Measurements from ENCODE around the gene STK10.

STK10 gene

GRCh38 chr5:172007175-172008110 lies 180.6 kb downstream of the STK10 start:
- peaks cover 21% of the 10 kb centered on the region for H3K4me1 ChIP-seq (ENCODE audit: low read depth, poor library complexity, severe bottlenecking)

GRCh38 chr5:172006321-172007174 lies 181.5 kb downstream of the STK10 start, which contains the start of gene FBXW11:
Gene FBXW11, minus strand, starts transcription at chr5:172006638. Its CDS starts 136 bp downstream, at chr5:172006502.
- Histone ChIP-seq H3K79me2 (ENCODE audit: insufficient read depth, low read depth) (peaks cover 35% of the 10 kb centered on the region), H3K27ac (peak within 1 kb of the TSS; percentile 71), H3K4me1 (ENCODE audit: low read depth, poor library complexity, severe bottlenecking) (peaks cover 21% of the 10 kb centered on the region), H3K4me2 (peak within 1 kb of the TSS; percentile 94), H3K36me3 (ENCODE audit: insufficient read depth) (no peaks in the 10 kb centered on the region), H3K9ac (peak within 1 kb of the TSS; percentile 87), H4K20me1 (ENCODE audit: insufficient read depth) (no peaks in the 10 kb centered on the region), H3K27me3 (ENCODE audit: insufficient read depth, low read depth) (no peaks in the 10 kb centered on the region), H3K4me3 (IDR thresholded peaks at IDR 0.05; ENCODE audit: insufficient read depth, low read depth, low read length) (no peak within 1 kb of the TSS), H2AFZ (ENCODE audit: low read depth) (peak within 1 kb of the TSS; percentile 65)
- TF ChIP-seq, protein P1, sequence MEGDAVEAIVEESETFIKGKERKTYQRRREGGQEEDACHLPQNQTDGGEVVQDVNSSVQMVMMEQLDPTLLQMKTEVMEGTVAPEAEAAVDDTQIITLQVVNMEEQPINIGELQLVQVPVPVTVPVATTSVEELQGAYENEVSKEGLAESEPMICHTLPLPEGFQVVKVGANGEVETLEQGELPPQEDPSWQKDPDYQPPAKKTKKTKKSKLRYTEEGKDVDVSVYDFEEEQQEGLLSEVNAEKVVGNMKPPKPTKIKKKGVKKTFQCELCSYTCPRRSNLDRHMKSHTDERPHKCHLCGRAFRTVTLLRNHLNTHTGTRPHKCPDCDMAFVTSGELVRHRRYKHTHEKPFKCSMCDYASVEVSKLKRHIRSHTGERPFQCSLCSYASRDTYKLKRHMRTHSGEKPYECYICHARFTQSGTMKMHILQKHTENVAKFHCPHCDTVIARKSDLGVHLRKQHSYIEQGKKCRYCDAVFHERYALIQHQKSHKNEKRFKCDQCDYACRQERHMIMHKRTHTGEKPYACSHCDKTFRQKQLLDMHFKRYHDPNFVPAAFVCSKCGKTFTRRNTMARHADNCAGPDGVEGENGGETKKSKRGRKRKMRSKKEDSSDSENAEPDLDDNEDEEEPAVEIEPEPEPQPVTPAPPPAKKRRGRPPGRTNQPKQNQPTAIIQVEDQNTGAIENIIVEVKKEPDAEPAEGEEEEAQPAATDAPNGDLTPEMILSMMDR (conservative IDR thresholded peaks at IDR 0.05; ENCODE audit: low read depth, low read length) = no peak

More at GRCh38 chr5:172007175-172008110, 180.6 kb downstream of the STK10 start:
- H2AFZ ChIP-seq (ENCODE audit: low read depth) = peak overlapping the region; percentile 65
- H4K20me1 ChIP-seq (ENCODE audit: insufficient read depth) = no peaks in the 10 kb centered on the region
- H3K36me3 ChIP-seq (ENCODE audit: insufficient read depth) = no peaks in the 10 kb centered on the region
- H3K4me3 ChIP-seq (IDR thresholded peaks at IDR 0.05; ENCODE audit: insufficient read depth, low read depth, low read length) = no peak overlapping the region
- H3K4me2 ChIP-seq = peak overlapping the region; percentile 76
- H3K9ac ChIP-seq = peak overlapping the region; percentile 87
- peaks cover 35% of the 10 kb centered on the region for H3K79me2 ChIP-seq (ENCODE audit: insufficient read depth, low read depth)
- TF ChIP-seq, protein P1 (conservative IDR thresholded peaks at IDR 0.05; ENCODE audit: low read depth, low read length) = no peak
- H3K27me3 ChIP-seq (ENCODE audit: insufficient read depth, low read depth) = no peaks in the 10 kb centered on the region
- H3K27ac ChIP-seq = peak overlapping the region; percentile 71

GRCh38 chr5:172005708-172006320 lies 182.2 kb downstream of the STK10 start:
- H3K9ac ChIP-seq = peak overlapping the region; percentile 87
- peak overlapping the region; percentile 71 for H3K27ac ChIP-seq
- H4K20me1 ChIP-seq (ENCODE audit: insufficient read depth) = no peaks in the 10 kb centered on the region
- no peaks in the 10 kb centered on the region for H3K36me3 ChIP-seq (ENCODE audit: insufficient read depth)
- peaks cover 21% of the 10 kb centered on the region for H3K4me1 ChIP-seq (ENCODE audit: low read depth, poor library complexity, severe bottlenecking)
- TF ChIP-seq, protein P1 (conservative IDR thresholded peaks at IDR 0.05; ENCODE audit: low read depth, low read length) = no peak
- peak overlapping the region; percentile 65 for H2AFZ ChIP-seq (ENCODE audit: low read depth)
- peaks cover 41% of the 10 kb centered on the region for H3K79me2 ChIP-seq (ENCODE audit: insufficient read depth, low read depth)
- H3K27me3 ChIP-seq (ENCODE audit: insufficient read depth, low read depth) = no peaks in the 10 kb centered on the region
- H3K4me2 ChIP-seq = peak overlapping the region; percentile 94
- H3K4me3 ChIP-seq (IDR thresholded peaks at IDR 0.05; ENCODE audit: insufficient read depth, low read depth, low read length) = no peak overlapping the region

GRCh38 chr5:172004824-172005237 lies 183.2 kb downstream of the STK10 start:
- Histone ChIP-seq H3K4me1 (ENCODE audit: low read depth, poor library complexity, severe bottlenecking) (peaks cover 21% of the 10 kb centered on the region), H2AFZ (ENCODE audit: low read depth) (no peak overlapping the region), H3K79me2 (ENCODE audit: insufficient read depth, low read depth) (peaks cover 50% of the 10 kb centered on the region), H4K20me1 (ENCODE audit: insufficient read depth) (no peaks in the 10 kb centered on the region), H3K27me3 (ENCODE audit: insufficient read depth, low read depth) (no peaks in the 10 kb centered on the region), H3K4me3 (IDR thresholded peaks at IDR 0.05; ENCODE audit: insufficient read depth, low read depth, low read length) (no peak overlapping the region), H3K4me2 (peak overlapping the region; percentile 94), H3K9ac (no peak overlapping the region), H3K36me3 (ENCODE audit: insufficient read depth) (no peaks in the 10 kb centered on the region), H3K27ac (no peak overlapping the region)
- TF ChIP-seq, protein P1 (conservative IDR thresholded peaks at IDR 0.05; ENCODE audit: low read depth, low read length) = no peak

Data from KMS-11 (cell line).